Kidney (tissue), 14 donors: ENCODE results near the gene RNF215. TPM values are rescaled to one million over a fixed set of nuclear protein-coding genes. Genes with fewer than 3 reads are reported as not detected.

Source experiments
- DNase-seq, 5 donors: peaks; one replicate each; pipeline ENCODE4 v3.0.0-alpha.2; 2013 to 2020
- FAIRE-seq: peaks from 2 replicates; lab custom pipeline; 2012; peaks lifted over from hg19 to GRCh38; lab: Jason Lieb, UNC
- H3K27ac ChIP-seq, 2 donors: one replicate each; pipeline ENCODE4 v1.7.0; 2013; ENCODE audit warnings: low read depth in 2 of 2, low read length in 2 of 2, inconsistent platforms in 1 of 2
- H3K27me3 ChIP-seq: one replicate; pipeline ENCODE4 v1.7.1; 2013; ENCODE audit warnings: low read length, inconsistent platforms; ENCODE audit not compliant: control insufficient read depth, insufficient read depth
- H3K36me3 ChIP-seq, 3 donors: one replicate each; pipeline versions ENCODE4 v1.7.0 to v1.7.1; 2013; ENCODE audit warnings: low read length in 3 of 3, control low read depth in 1 of 3, inconsistent platforms in 1 of 3; ENCODE audit not compliant: insufficient read depth in 3 of 3, control insufficient read depth in 2 of 3
- H3K4me1 ChIP-seq, 3 donors: one replicate each; pipeline versions ENCODE4 v1.7.0 to v1.7.1; 2013; ENCODE audit warnings: low read length in 3 of 3, inconsistent platforms in 1 of 3, low read depth in 1 of 3; ENCODE audit not compliant: control insufficient read depth in 2 of 3, insufficient read depth in 2 of 3
- H3K4me3 ChIP-seq, 3 donors: one replicate each; pipeline versions ENCODE4 v1.7.0 to v1.8.1; 2013; ENCODE audit warnings: low read length in 3 of 3, control low read depth in 1 of 3, inconsistent platforms in 1 of 3
- H3K9ac ChIP-seq, 3 donors: one replicate each; pipeline versions ENCODE4 v1.7.0 to v1.7.1; 2013; ENCODE audit warnings: low read length in 3 of 3, control low read depth in 1 of 3, inconsistent platforms in 1 of 3
- H3K9me3 ChIP-seq, 3 donors: one replicate each; pipeline versions ENCODE4 v1.7.0 to v1.7.1; 2013; ENCODE audit warnings: low read length in 3 of 3, control low read depth in 1 of 3, inconsistent platforms in 1 of 3; ENCODE audit not compliant: control insufficient read depth in 2 of 3, insufficient read depth in 1 of 3
- intact Hi-C: fragments of 100-400 bp; cut with DNase I; formaldehyde crosslinking; loops from one replicate; pipeline ENCODE4 v1.11.1; 2022
- polyA plus RNA-seq: library from polyadenylated mRNA; stranded (reverse); fragments of 350-450 nt; fragmentation: Illumina TruSeq; extraction: RNeasy Lipid Tissue Mini Kit (QIAGEN cat#74804); gene quantifications from one replicate; pipeline ENCODE4 v1.2.3, GENCODE V29; 2014; ENCODE audit warnings: low read depth, low replicate concordance; ENCODE audit not compliant: insufficient read depth
- total RNA-seq: library from RNA; stranded (reverse); fragmentation: NEBNext Ultra II Directional; extraction: Animal tissue kit (Norgen Biotek cat#: 25700); gene quantifications from one replicate; pipeline ENCODE4 v1.2.1, GENCODE V29; 2021
- TF ChIP-seq, protein P1 (sequence below): IDR thresholded peaks from 3 replicates; pipeline ENCODE4 v1.5.1; 2012; ENCODE audit warnings: mild to moderate bottlenecking, moderate library complexity, borderline replicate concordance; ENCODE audit not compliant: insufficient read depth; ENCODE audit errors: extremely low read depth
- donor health status: control.
- donor health status: control.
- donor health status: control.
- donor health status: control.
- donor health status: control.
- donor health status: DM: yes; HTN: yes; CAD: no.
- donor health status: Normal renal cell carcinoma (clear cell type).

The RNF215 gene
- total and polyA plus RNA-seq, 2 donors from 2014 or later = 15.9 to 19.7 TPM

DNA sequence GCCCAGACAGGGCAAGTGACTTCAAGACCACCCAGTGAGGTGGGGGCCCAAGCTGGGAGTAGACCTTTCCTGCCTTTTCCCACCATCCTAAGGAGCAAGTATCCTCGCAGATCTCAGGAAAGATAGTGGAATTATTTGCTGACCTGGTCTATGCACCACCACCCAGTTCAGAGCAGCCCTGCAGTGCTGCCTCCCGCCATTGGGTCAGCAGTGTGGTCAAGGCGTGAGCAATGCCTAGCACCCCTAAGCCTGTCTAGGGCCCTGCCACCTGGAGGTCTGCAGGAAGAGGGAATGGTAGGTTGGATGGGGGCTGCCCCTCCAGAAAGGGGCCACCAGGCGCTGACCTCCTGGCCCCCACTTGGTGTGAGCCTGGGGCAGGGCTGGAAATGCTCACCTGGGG, 44.9 kb upstream of the RNF215 start:
- DNase-seq (peak in 1 of 5 donors; percentile 26), FAIRE-seq (no peak)
- no peak overlapping the region for H3K27ac ChIP-seq
- no peak overlapping the region for H3K4me3 ChIP-seq
- no peaks in the 10 kb centered on the region for H3K27me3 ChIP-seq
- TF ChIP-seq, protein P1, sequence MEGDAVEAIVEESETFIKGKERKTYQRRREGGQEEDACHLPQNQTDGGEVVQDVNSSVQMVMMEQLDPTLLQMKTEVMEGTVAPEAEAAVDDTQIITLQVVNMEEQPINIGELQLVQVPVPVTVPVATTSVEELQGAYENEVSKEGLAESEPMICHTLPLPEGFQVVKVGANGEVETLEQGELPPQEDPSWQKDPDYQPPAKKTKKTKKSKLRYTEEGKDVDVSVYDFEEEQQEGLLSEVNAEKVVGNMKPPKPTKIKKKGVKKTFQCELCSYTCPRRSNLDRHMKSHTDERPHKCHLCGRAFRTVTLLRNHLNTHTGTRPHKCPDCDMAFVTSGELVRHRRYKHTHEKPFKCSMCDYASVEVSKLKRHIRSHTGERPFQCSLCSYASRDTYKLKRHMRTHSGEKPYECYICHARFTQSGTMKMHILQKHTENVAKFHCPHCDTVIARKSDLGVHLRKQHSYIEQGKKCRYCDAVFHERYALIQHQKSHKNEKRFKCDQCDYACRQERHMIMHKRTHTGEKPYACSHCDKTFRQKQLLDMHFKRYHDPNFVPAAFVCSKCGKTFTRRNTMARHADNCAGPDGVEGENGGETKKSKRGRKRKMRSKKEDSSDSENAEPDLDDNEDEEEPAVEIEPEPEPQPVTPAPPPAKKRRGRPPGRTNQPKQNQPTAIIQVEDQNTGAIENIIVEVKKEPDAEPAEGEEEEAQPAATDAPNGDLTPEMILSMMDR = no peak
- no peak overlapping the region for H3K9ac ChIP-seq
- H3K4me1 ChIP-seq = peaks cover 0 to 3% (median 0%) of the 10 kb centered on the region in 3 donors
- no peaks in the 10 kb centered on the region for H3K36me3 ChIP-seq
- H3K9me3 ChIP-seq = no peaks in the 10 kb centered on the region
- intact Hi-C loops = no loop called here

DNA sequence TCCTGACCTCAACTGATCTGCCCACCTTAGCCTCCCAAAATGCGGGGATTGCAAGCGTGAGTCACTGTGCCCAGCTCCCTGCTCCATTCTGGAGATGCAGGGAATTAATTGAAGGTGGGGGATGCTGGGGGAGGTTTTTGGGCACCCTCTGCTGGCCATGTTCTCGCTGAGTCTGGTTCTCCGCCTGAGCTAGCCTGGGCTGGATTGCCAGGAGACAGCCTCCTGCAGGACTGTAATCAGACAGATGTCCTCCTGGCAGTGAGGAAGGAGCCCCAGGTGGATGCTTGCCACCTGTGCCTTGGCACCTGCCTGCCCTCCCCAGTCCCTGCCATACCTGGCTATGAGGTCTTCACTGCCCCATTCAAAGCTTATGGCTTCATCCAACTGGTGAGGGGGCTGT, 43.7 kb upstream of the RNF215 start:
- FAIRE-seq = no peak
- TF ChIP-seq, protein P1 = no peak
- peak in 1 of 5 donors; percentile 39 for DNase-seq
- intact Hi-C loops = no loop called here
- H3K27me3 ChIP-seq = no peaks in the 10 kb centered on the region
- peaks cover 0 to 11% (median 4%) of the 10 kb centered on the region in 3 donors for H3K4me1 ChIP-seq
- no peak overlapping the region for H3K9ac ChIP-seq
- H3K27ac ChIP-seq = no peak overlapping the region
- no peaks in the 10 kb centered on the region for H3K9me3 ChIP-seq
- H3K36me3 ChIP-seq = no peaks in the 10 kb centered on the region
- H3K4me3 ChIP-seq = no peak overlapping the region

DNA sequence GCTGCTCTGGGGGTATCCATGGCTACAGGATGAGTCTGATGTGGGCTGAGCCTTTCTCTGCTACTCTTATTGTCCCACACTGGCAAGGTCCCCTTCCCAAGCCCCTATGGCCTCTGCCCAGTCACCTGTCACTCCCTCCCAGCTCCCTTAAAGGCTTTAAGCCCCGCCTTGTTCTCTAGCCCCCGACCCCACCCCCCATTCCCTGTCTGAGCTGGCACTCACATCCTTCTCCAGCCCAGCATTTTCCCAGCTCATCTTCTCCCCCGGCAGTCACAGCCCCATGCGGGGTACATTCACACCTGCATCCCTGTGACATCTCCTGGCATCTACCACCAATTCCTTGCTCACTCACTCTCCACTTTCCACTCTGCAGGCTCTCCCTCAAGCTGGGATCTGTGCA, 42.7 kb upstream of the RNF215 start:
- Histone ChIP-seq H3K4me1 (peaks cover 0 to 13% (median 4%) of the 10 kb centered on the region in 3 donors), H3K27me3 (no peaks in the 10 kb centered on the region), H3K27ac (no peak overlapping the region), H3K9ac (no peak overlapping the region), H3K4me3 (no peak overlapping the region), H3K9me3 (no peaks in the 10 kb centered on the region), H3K36me3 (no peaks in the 10 kb centered on the region)
- no peak for FAIRE-seq
- TF ChIP-seq, protein P1 = no peak
- peak in 1 of 5 donors; percentile 29 for DNase-seq
- intact Hi-C loops = no loop called here

DNA sequence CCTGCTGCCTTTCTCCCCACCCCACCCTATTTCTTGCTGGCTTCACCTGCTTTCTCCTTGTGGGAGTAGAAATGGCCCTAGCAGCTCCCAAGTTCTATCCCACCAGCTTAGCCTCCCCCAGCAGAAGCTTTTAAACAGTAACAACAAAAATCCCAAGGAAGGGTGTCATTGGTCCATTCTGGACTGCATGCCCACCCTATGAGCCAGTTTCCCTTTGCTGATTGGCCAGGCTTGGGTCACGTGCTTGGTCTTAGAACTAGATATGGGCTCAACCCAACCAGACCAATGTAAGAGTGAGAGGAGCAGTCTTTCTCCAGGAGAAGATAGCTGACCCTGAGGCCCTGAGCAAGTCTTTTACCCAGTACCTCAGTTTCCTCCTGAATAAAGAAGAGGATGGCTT, 40.7 kb upstream of the RNF215 start:
- H3K36me3 ChIP-seq = no peaks in the 10 kb centered on the region
- FAIRE-seq (no peak), DNase-seq (peak in 1 of 5 donors; percentile 14)
- no peak overlapping the region for H3K4me3 ChIP-seq
- intact Hi-C loops = no loop called here
- no peak overlapping the region for H3K27ac ChIP-seq
- no peaks in the 10 kb centered on the region for H3K9me3 ChIP-seq
- TF ChIP-seq, protein P1 = no peak
- H3K27me3 ChIP-seq = no peaks in the 10 kb centered on the region
- H3K9ac ChIP-seq = no peak overlapping the region
- H3K4me1 ChIP-seq = peaks cover 0 to 18% (median 4%) of the 10 kb centered on the region in 3 donors
